Measurements from ENCODE around the gene TBXAS1. TPM values are rescaled to one million over a fixed set of nuclear protein-coding genes. Genes with fewer than 3 reads are reported as not detected.

TBXAS1 gene
- total RNA-seq, 1 donor, result not detected

GRCh38 chr7:140014123-140014522 is 185.1 kb downstream of the TBXAS1 start:
- DNase-seq (ENCODE audit: low read depth), result no peak
- TF ChIP-seq CTCF (IDR thresholded peaks at IDR 0.05; ENCODE audit: insufficient read depth, low read depth, low read length), result no peak
- no peak overlapping the region for H3K4me3 ChIP-seq (ENCODE audit: low read depth, low read length)

- no peak for DNase-seq (ENCODE audit: low read depth)
- no peak overlapping the region for H3K4me3 ChIP-seq (ENCODE audit: low read depth, low read length)
- no peak for TF ChIP-seq CTCF (IDR thresholded peaks at IDR 0.05; ENCODE audit: insufficient read depth, low read depth, low read length)
Measured at GRCh38 chr7:140015471-140015970, 186.5 kb downstream of the TBXAS1 start.

- DNase-seq (ENCODE audit: low read depth), result no peak
- no peak for TF ChIP-seq CTCF (IDR thresholded peaks at IDR 0.05; ENCODE audit: insufficient read depth, low read depth, low read length)
- no peak overlapping the region for H3K4me3 ChIP-seq (ENCODE audit: low read depth, low read length)
Measured at GRCh38 chr7:140016540-140016939, 187.5 kb downstream of the TBXAS1 start.

- TF ChIP-seq CTCF (IDR thresholded peaks at IDR 0.05; ENCODE audit: insufficient read depth, low read depth, low read length), result no peak
- H3K4me3 ChIP-seq (ENCODE audit: low read depth, low read length), result no peak overlapping the region
- no peak for DNase-seq (ENCODE audit: low read depth)
Measured at GRCh38 chr7:140017034-140017433, 188.0 kb downstream of the TBXAS1 start.

GRCh38 chr7:140017543-140017942 is 188.5 kb downstream of the TBXAS1 start:
- H3K4me3 ChIP-seq (ENCODE audit: low read depth, low read length), result no peak overlapping the region
- no peak for DNase-seq (ENCODE audit: low read depth)
- TF ChIP-seq CTCF (IDR thresholded peaks at IDR 0.05; ENCODE audit: insufficient read depth, low read depth, low read length), result no peak

GRCh38 chr7:140018125-140019043 is 189.3 kb downstream of the TBXAS1 start:
- TF ChIP-seq CTCF (IDR thresholded peaks at IDR 0.05; ENCODE audit: insufficient read depth, low read depth, low read length), result no peak

More at GRCh38 chr7:140018125-140019043, 189.3 kb downstream of the TBXAS1 start:
- no peak for DNase-seq (ENCODE audit: low read depth)
- H3K4me3 ChIP-seq (ENCODE audit: low read depth, low read length), result no peak overlapping the region

Data from fibroblast of villous mesenchyme (primary cell).